ENCODE results near the gene IKBIP.
A peak's percentile ranks its signal among the peaks of the same experiment; 100 is the strongest.
"Not testable (repeated sequence)": the region's sequence is repeated elsewhere in the genome, so short reads cannot be mapped to it uniquely, and the experiment has no call there.

The IKBIP gene

GRCh38 chr12:98644712-98645571 lies at the start of gene IKBIP, which contains the start of gene APAF1:
Gene IKBIP (minus strand): TSS chr12:98644788. CDS start chr12:98644701, 87 bp downstream.
Gene APAF1 (plus strand): TSS chr12:98645290. CDS start chr12:98648360, 3,070 bp downstream.
- peak; percentile 74 to 97 (median 90) for DNase-seq

GRCh38 chr12:98691351-98691750 lies 46.8 kb upstream of the IKBIP start:
- DNase-seq = no peak

GRCh38 chr12:98686603-98687002 lies 42.0 kb upstream of the IKBIP start:
- no peak for DNase-seq

- no peak for DNase-seq
These were observed 39.6 kb upstream of the IKBIP start for GRCh38 chr12:98684199-98684598.

GRCh38 chr12:98679611-98680005 lies 35.0 kb upstream of the IKBIP start:
- no peak for DNase-seq

- no peak for DNase-seq
These were observed 34.5 kb upstream of the IKBIP start for GRCh38 chr12:98678946-98679610.

- DNase-seq = no peak
These were observed 33.8 kb upstream of the IKBIP start for GRCh38 chr12:98678236-98678945.

- DNase-seq = no peak
These were observed 30.3 kb upstream of the IKBIP start for GRCh38 chr12:98674841-98675240.

GRCh38 chr12:98671459-98671858 lies 26.9 kb upstream of the IKBIP start:
- DNase-seq = no peak

- DNase-seq = no peak
These were observed 25.2 kb upstream of the IKBIP start for GRCh38 chr12:98669751-98670150.

- no peak for DNase-seq
These were observed 15.9 kb upstream of the IKBIP start for GRCh38 chr12:98660521-98660920.

GRCh38 chr12:98656289-98657101 lies 11.9 kb upstream of the IKBIP start:
- DNase-seq = no peak

- no peak for DNase-seq
These were observed 9.4 kb upstream of the IKBIP start for GRCh38 chr12:98653866-98654493.

- no peak for DNase-seq
These were observed 6.7 kb upstream of the IKBIP start for GRCh38 chr12:98651328-98651727.

- DNase-seq = no peak
These were observed 1.9 kb upstream of the IKBIP start for GRCh38 chr12:98646294-98647090.

- DNase-seq = peak in 1 of 4 experiments; percentile 42
These were observed 1.0 kb upstream of the IKBIP start for GRCh38 chr12:98645572-98646067.

GRCh38 chr12:98644433-98644711 lies 216 bp downstream of the IKBIP start:
- peak in 1 of 4 experiments; percentile 30 for DNase-seq

- not testable (repeated sequence) for DNase-seq
These were observed 1.8 kb downstream of the IKBIP start for GRCh38 chr12:98642801-98643200.

GRCh38 chr12:98639491-98639890 lies 5.1 kb downstream of the IKBIP start:
- no peak for DNase-seq

GRCh38 chr12:98638009-98638408 lies 6.6 kb downstream of the IKBIP start:
- DNase-seq = no peak

- DNase-seq = no peak
These were observed 7.5 kb downstream of the IKBIP start for GRCh38 chr12:98637068-98637467.

Measured in activated naive CD4-positive, alpha-beta T cell (primary cell).